ENCODE data around the gene NIT1.

NIT1 gene

DNA sequence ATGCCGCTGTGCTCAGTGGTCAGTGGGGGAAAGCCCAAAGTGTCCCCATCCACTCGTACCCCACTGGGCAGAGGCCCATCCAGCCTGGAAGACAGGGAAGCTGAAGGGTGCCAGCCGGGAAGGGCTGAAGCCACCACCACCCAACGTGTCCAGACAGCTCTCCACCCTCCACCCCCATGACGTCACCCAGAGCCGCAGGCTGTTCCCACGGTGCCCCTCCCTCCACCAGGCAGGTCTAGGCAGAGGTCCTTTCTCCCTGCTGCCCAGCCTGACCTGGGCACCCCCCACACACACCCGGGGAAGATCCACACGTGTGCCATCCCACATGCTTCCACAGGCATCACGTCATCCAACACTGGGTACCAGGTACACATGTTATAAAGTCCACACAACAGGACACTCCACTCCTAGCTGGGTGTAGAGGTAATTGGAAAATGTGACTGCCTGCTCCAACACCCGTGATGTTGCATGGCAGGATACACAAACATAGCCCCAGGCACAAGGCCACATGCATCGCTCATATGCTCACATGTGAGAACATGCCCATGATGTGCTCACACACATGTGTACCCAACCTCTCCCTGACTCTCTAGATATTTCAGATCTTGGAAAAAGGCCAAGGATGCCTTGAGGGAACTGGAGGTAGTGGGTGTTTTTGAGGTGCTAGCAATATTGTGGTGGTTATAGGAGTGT, 43.1 kb upstream of the NIT1 start:
- no peak overlapping the region for H3K4me3 ChIP-seq (IDR thresholded peaks at IDR 0.05; ENCODE audit: insufficient read depth, low read depth, low read length)
- H3K4me2 ChIP-seq: no peak overlapping the region
- TF ChIP-seq, protein P1, sequence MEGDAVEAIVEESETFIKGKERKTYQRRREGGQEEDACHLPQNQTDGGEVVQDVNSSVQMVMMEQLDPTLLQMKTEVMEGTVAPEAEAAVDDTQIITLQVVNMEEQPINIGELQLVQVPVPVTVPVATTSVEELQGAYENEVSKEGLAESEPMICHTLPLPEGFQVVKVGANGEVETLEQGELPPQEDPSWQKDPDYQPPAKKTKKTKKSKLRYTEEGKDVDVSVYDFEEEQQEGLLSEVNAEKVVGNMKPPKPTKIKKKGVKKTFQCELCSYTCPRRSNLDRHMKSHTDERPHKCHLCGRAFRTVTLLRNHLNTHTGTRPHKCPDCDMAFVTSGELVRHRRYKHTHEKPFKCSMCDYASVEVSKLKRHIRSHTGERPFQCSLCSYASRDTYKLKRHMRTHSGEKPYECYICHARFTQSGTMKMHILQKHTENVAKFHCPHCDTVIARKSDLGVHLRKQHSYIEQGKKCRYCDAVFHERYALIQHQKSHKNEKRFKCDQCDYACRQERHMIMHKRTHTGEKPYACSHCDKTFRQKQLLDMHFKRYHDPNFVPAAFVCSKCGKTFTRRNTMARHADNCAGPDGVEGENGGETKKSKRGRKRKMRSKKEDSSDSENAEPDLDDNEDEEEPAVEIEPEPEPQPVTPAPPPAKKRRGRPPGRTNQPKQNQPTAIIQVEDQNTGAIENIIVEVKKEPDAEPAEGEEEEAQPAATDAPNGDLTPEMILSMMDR (conservative IDR thresholded peaks at IDR 0.05; ENCODE audit: low read depth, low read length): no peak
- no peaks in the 10 kb centered on the region for H3K79me2 ChIP-seq (ENCODE audit: insufficient read depth, low read depth)
- H3K27ac ChIP-seq: no peak overlapping the region
- no peaks in the 10 kb centered on the region for H3K36me3 ChIP-seq (ENCODE audit: insufficient read depth)
- H3K4me1 ChIP-seq (ENCODE audit: low read depth, poor library complexity, severe bottlenecking): peaks cover 22% of the 10 kb centered on the region
- no peak overlapping the region for H2AFZ ChIP-seq (ENCODE audit: low read depth)
- H3K27me3 ChIP-seq (ENCODE audit: insufficient read depth, low read depth): no peaks in the 10 kb centered on the region
- H3K9ac ChIP-seq: no peak overlapping the region
- no peaks in the 10 kb centered on the region for H4K20me1 ChIP-seq (ENCODE audit: insufficient read depth)

DNA sequence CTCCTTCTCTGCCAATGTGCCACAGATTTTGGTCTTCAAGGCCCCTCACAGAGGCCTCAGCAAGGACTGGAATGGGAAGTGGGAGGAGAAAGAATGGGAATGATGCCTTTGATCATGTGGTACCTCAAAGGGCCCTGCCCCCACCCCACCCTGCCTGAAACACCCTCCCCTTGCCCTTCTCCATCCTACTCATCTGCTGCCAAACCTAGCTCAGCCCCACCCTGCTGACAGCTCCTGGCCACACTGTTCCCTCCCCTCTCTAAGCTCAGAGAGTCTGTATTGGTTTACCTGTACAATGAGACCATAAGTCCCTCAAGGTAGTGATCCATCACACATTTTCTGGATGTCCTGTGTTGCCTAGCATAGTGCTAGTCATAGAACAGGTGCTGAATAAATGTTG, 41.5 kb upstream of the NIT1 start:
- Histone ChIP-seq H3K9ac (no peak overlapping the region), H3K4me3 (IDR thresholded peaks at IDR 0.05; ENCODE audit: insufficient read depth, low read depth, low read length) (no peak overlapping the region), H3K4me1 (ENCODE audit: low read depth, poor library complexity, severe bottlenecking) (peaks cover 8% of the 10 kb centered on the region), H2AFZ (ENCODE audit: low read depth) (no peak overlapping the region), H3K4me2 (no peak overlapping the region), H3K27ac (no peak overlapping the region), H3K79me2 (ENCODE audit: insufficient read depth, low read depth) (no peaks in the 10 kb centered on the region), H3K36me3 (ENCODE audit: insufficient read depth) (no peaks in the 10 kb centered on the region), H3K27me3 (ENCODE audit: insufficient read depth, low read depth) (no peaks in the 10 kb centered on the region), H4K20me1 (ENCODE audit: insufficient read depth) (no peaks in the 10 kb centered on the region)
- TF ChIP-seq, protein P1 (conservative IDR thresholded peaks at IDR 0.05; ENCODE audit: low read depth, low read length): no peak

DNA sequence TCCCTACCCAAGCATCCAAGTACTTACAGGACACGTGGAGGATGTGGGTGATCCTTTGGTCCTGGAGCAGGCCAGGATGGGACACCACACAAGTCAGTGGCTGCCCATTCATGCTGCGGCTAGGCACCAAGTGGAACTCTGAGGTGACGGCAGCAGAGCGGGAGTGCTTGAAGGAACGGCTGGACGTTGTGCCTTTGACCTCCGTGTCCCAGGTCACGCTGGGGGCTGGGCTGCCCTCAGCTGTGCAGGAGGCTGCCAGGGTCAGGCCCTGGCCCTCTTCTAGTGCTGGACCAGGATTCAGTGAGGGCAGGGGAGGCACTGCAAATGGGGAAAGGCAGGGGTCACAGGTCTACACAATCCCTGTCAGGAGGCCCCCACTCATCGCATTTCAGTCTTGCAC, 40.5 kb upstream of the NIT1 start:
- no peak overlapping the region for H3K9ac ChIP-seq
- no peaks in the 10 kb centered on the region for H3K36me3 ChIP-seq (ENCODE audit: insufficient read depth)
- no peak overlapping the region for H3K27ac ChIP-seq
- no peaks in the 10 kb centered on the region for H3K27me3 ChIP-seq (ENCODE audit: insufficient read depth, low read depth)
- H4K20me1 ChIP-seq (ENCODE audit: insufficient read depth): no peaks in the 10 kb centered on the region
- no peak overlapping the region for H3K4me2 ChIP-seq
- no peak overlapping the region for H2AFZ ChIP-seq (ENCODE audit: low read depth)
- H3K4me1 ChIP-seq (ENCODE audit: low read depth, poor library complexity, severe bottlenecking): no peaks in the 10 kb centered on the region
- no peaks in the 10 kb centered on the region for H3K79me2 ChIP-seq (ENCODE audit: insufficient read depth, low read depth)
- no peak overlapping the region for H3K4me3 ChIP-seq (IDR thresholded peaks at IDR 0.05; ENCODE audit: insufficient read depth, low read depth, low read length)
- TF ChIP-seq, protein P1 (conservative IDR thresholded peaks at IDR 0.05; ENCODE audit: low read depth, low read length): no peak

DNA sequence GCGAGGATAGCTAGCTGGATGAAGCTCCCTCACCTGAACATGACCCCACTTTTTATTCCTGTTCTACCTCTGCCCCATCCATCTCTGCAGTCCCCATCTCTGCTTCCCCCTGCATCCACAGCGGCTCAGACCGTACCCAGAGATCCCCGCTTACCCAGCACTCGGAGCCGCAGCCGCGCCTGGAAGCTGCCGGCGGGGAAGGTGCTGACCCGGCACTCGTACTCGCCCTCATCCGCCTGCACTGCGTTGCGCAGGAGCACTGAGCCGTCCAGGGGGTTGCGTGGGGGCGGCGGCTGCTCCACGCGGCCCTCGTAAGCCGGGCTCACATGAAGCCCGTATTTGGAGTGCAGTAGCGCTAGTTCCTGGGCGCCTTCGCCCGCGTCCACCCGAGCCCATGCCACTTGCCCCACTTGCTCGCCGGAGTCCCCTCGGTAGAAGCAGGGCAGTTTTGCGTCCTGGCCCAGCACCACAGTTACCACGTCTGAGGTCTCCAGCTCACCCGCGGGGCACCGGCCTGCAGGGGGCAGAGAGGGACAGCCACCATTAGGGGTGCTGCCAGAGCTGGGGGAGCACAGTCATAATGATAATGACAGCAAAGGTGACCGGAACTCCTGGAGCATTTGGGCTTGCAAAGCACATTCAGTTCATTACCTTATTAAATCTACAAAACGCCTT, 38.3 kb upstream of the NIT1 start:
- Histone ChIP-seq H2AFZ (ENCODE audit: low read depth) (no peak overlapping the region), H4K20me1 (ENCODE audit: insufficient read depth) (no peaks in the 10 kb centered on the region), H3K4me3 (IDR thresholded peaks at IDR 0.05; ENCODE audit: insufficient read depth, low read depth, low read length) (no peak overlapping the region), H3K36me3 (ENCODE audit: insufficient read depth) (no peaks in the 10 kb centered on the region), H3K27ac (no peak overlapping the region), H3K27me3 (ENCODE audit: insufficient read depth, low read depth) (no peaks in the 10 kb centered on the region), H3K4me1 (ENCODE audit: low read depth, poor library complexity, severe bottlenecking) (peaks cover 8% of the 10 kb centered on the region), H3K79me2 (ENCODE audit: insufficient read depth, low read depth) (no peaks in the 10 kb centered on the region), H3K9ac (no peak overlapping the region), H3K4me2 (no peak overlapping the region)
- TF ChIP-seq, protein P1 (conservative IDR thresholded peaks at IDR 0.05; ENCODE audit: low read depth, low read length): no peak

Data from KMS-11 (cell line).